ENCODE data around the gene ORC3. TPM values are rescaled to one million over a fixed set of nuclear protein-coding genes. Genes with fewer than 3 reads are reported as not detected.

The ORC3 gene
- 51.7 and 52.9 TPM in 2 replicates for total RNA-seq (2021)
- long read RNA-seq, transcript ORC3-202 (20 exons, 2,512 nt), result major isoform, 178 of 524 reads
- long read RNA-seq, transcript ORC3-201 (20 exons, 2,501 nt), result minor isoform, 134 of 524 reads
- long read RNA-seq, partial matches to known transcripts, result 89 of 524 reads
- long read RNA-seq, other reads (novel, unspliced or antisense), result 121 of 524 reads

- no peak within 1 kb of the TSS for H3K23ac ChIP-seq (ENCODE audit: insufficient read length, low read depth, low read length)
- H3K36me3 Mint-ChIP-seq (ENCODE audit: insufficient read depth in 1 of 3, low read depth in 3 of 3), result peaks cover 16 to 24% (median 23%) of the 10 kb centered on the region in 3 experiments
- H3K27ac ChIP-seq (ENCODE audit: insufficient read length, low read depth, low read length), result peak within 1 kb of the TSS; percentile 35
- H3K9me3 Mint-ChIP-seq, result no peaks in the 10 kb centered on the region; a peak in 1 of 5 replicates
- H3K27ac Mint-ChIP-seq, result peak within 1 kb of the TSS; percentile 97 to 99 (median 97)
- H3K56ac ChIP-seq (ENCODE audit: insufficient read length, low read depth, low read length), result no peak within 1 kb of the TSS
- H4K91ac ChIP-seq (ENCODE audit: insufficient read length, low read depth, low read length), result no peak within 1 kb of the TSS
- no peak within 1 kb of the TSS for H4K8ac ChIP-seq (replicated peaks; ENCODE audit: insufficient read length, low read depth, low read length)
- H3K27me3 Mint-ChIP-seq (ENCODE audit: low read depth), result no peaks in the 10 kb centered on the region
- no peak within 1 kb of the TSS for H2AK5ac ChIP-seq (ENCODE audit: insufficient read length, low read length)
- TF ChIP-seq, protein P1, sequence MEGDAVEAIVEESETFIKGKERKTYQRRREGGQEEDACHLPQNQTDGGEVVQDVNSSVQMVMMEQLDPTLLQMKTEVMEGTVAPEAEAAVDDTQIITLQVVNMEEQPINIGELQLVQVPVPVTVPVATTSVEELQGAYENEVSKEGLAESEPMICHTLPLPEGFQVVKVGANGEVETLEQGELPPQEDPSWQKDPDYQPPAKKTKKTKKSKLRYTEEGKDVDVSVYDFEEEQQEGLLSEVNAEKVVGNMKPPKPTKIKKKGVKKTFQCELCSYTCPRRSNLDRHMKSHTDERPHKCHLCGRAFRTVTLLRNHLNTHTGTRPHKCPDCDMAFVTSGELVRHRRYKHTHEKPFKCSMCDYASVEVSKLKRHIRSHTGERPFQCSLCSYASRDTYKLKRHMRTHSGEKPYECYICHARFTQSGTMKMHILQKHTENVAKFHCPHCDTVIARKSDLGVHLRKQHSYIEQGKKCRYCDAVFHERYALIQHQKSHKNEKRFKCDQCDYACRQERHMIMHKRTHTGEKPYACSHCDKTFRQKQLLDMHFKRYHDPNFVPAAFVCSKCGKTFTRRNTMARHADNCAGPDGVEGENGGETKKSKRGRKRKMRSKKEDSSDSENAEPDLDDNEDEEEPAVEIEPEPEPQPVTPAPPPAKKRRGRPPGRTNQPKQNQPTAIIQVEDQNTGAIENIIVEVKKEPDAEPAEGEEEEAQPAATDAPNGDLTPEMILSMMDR (conservative IDR thresholded peaks at IDR 0.05), result no peak
- H3K14ac ChIP-seq (ENCODE audit: insufficient read depth, low read length), result peak within 1 kb of the TSS; percentile 66; the same call in 1 of the 2 replicates
- peaks cover 3% of the 10 kb centered on the region for H3K79me1 ChIP-seq (ENCODE audit: insufficient read depth, low read depth, low read length, poor library complexity, severe bottlenecking)
- H4K5ac ChIP-seq (ENCODE audit: insufficient read length, low read depth, low read length), result peak within 1 kb of the TSS; percentile 29
- peaks cover 14 to 27% of the 10 kb centered on the region in 2 experiments for H3K4me1 Mint-ChIP-seq
- H3K9me3 ChIP-seq (ENCODE audit: control insufficient read depth, low read depth, low read length), result no peaks in the 10 kb centered on the region
- peak; percentile 96 for DNase-seq
- H2BK15ac ChIP-seq (ENCODE audit: low read depth, low read length), result no peak within 1 kb of the TSS
- H3K4me3 Mint-ChIP-seq, result peak within 1 kb of the TSS; percentile 85 to 94
- no peaks in the 10 kb centered on the region for H4K20me1 ChIP-seq (ENCODE audit: control insufficient read depth, insufficient read depth, insufficient read length)
- peaks cover 7% of the 10 kb centered on the region for H3K23me2 ChIP-seq (ENCODE audit: insufficient read length, low read depth, low read length, poor library complexity, severe bottlenecking)
- peaks cover 45% of the 10 kb centered on the region for H3K79me2 ChIP-seq (ENCODE audit: insufficient read depth, low read length)
- H2AFZ ChIP-seq (ENCODE audit: low read length), result no peak within 1 kb of the TSS
- H3K27me3 ChIP-seq (ENCODE audit: insufficient read depth, low read length), result no peaks in the 10 kb centered on the region
- peak within 1 kb of the TSS; percentile 67 for H3K18ac ChIP-seq (ENCODE audit: insufficient read length, low read depth, low read length)
- WGBS (ENCODE audit: extremely low coverage, insufficient read length, low lambda C conversion rate), result no CpG with 5 or more reads among the region's 49 CpGs
- H2BK12ac ChIP-seq (ENCODE audit: insufficient read length, low read depth, low read length), result no peak within 1 kb of the TSS
- no peak within 1 kb of the TSS for H2BK120ac ChIP-seq (ENCODE audit: low read depth, low read length, poor library complexity, severe bottlenecking)
- H3K4me2 ChIP-seq (ENCODE audit: insufficient read depth, insufficient read length, low read length), result peak within 1 kb of the TSS; percentile 61
- no peak within 1 kb of the TSS for H3T11ph ChIP-seq (ENCODE audit: low read length)
- peak within 1 kb of the TSS; percentile 88 for H3K9ac ChIP-seq (ENCODE audit: extremely low read depth, insufficient read length, low read length)
- H3K4me1 ChIP-seq (ENCODE audit: insufficient read depth, low read length), result peaks cover 4% of the 10 kb centered on the region
- H3K4ac ChIP-seq (ENCODE audit: low read depth, low read length), result no peak within 1 kb of the TSS
- H2BK20ac ChIP-seq (ENCODE audit: low read depth, low read length, poor library complexity, severe bottlenecking), result no peak within 1 kb of the TSS
- peak within 1 kb of the TSS; percentile 8 for H2BK5ac ChIP-seq (ENCODE audit: insufficient read length, low read length)
Observed at GRCh38 chr6:87589693-87590416, at the start of gene ORC3, which contains the start of gene RARS2. Gene ORC3, plus strand, starts transcription at chr6:87590135. Its CDS starts 34 bp downstream, at chr6:87590169. Gene RARS2, minus strand, starts transcription at chr6:87589987. Its CDS starts 30 bp downstream, at chr6:87589957.
